HepG2 (cell line): ENCODE results near the gene PLEKHA5. TPM values are rescaled to one million over a fixed set of nuclear protein-coding genes. Genes with fewer than 3 reads are reported as not detected.
A peak's percentile ranks its signal among the peaks of the same experiment; 100 is the strongest.

Experiments used
- ATAC-seq: fragments of 200-7000 bp; cut with Tn5 transposase; 3 replicates; pipeline ENCODE4 v1.9.1; 2020; ENCODE audit warnings: mild to moderate bottlenecking, moderate library complexity
- BruUV-seq: library from RNA; stranded (reverse); fragments of 400-500 nt; replicated peaks from 2 replicates; lab custom pipeline; 2021; lab: Mats Ljungman, UMichigan
- CTCF ChIA-PET: fragments of 300-600 bp; formaldehyde crosslinking; extraction: SDS; loops from one replicate; lab custom pipeline; 2021; ENCODE audit warnings: low total read pairs, inconsistent platforms, low intra/inter-chr PET ratio; lab: Yijun Ruan, JAX
- POLR2A ChIA-PET: fragments of 350-600 bp; sonication (Branson Sonifier 250); formaldehyde crosslinking; loops from one replicate; lab custom pipeline; 2020; ENCODE audit warnings: antibody characterized with exemption, inconsistent platforms; lab: Yijun Ruan, JAX
- DNase-seq: peaks from one replicate; pipeline ENCODE4 v3.0.0-alpha.2; 2015; ENCODE audit warnings: low spot score
- FAIRE-seq: peaks from 3 replicates; lab custom pipeline; 2011; peaks lifted over from hg19 to GRCh38; lab: Jason Lieb, UNC
- H2AFZ ChIP-seq: one replicate; pipeline ENCODE4 v1.6.1; 2011; ENCODE audit warnings: low read length, inconsistent platforms
- H3K27ac ChIP-seq: fragments of 300-600 bp; 3 replicates; pipeline ENCODE4 v1.8.0; 2011; ENCODE audit warnings: mixed run types, mild to moderate bottlenecking, mixed read lengths, low read length, inconsistent platforms; ENCODE audit not compliant: insufficient read depth; ENCODE audit errors: extremely low read length
- H3K27me3 ChIP-seq, 2 experiments: fragments of 200-600 bp in 1 of 2; 2 replicates in 1 of 2; 3 replicates in 1 of 2; pipeline versions ENCODE4 v1.6.0 to v1.8.0; 2011; ENCODE audit warnings: low read length in 2 of 2, mild to moderate bottlenecking in 2 of 2, moderate library complexity in 2 of 2, inconsistent platforms in 1 of 2; ENCODE audit not compliant: insufficient read depth in 2 of 2, control insufficient read depth in 1 of 2
- H3K36me3 ChIP-seq, 2 experiments: fragments of 200-600 bp in 1 of 2; replicated peaks in 1 of 2; 2 replicates in 1 of 2; 3 replicates in 1 of 2; pipeline versions ENCODE4 v1.5.1 to v1.8.0; 2011; ENCODE audit warnings: low read length in 2 of 2, inconsistent platforms in 1 of 2; ENCODE audit not compliant: insufficient read depth in 2 of 2, control insufficient read depth in 1 of 2
- H3K4me1 ChIP-seq: 2 replicates; pipeline ENCODE4 v1.5.1; 2012; ENCODE audit warnings: low read length, inconsistent platforms; ENCODE audit not compliant: insufficient read depth
- H3K4me2 ChIP-seq: 2 replicates; pipeline ENCODE4 v1.6.0; 2011; ENCODE audit warnings: low read depth, low read length, inconsistent platforms
- H3K4me3 ChIP-seq, 3 experiments: fragments of 200-600 bp in 1 of 3; sonication (generic), shearing (Covaris generic) in 1 of 3; replicated peaks in 1 of 3; 2 replicates each; pipeline ENCODE4 v1.5.1; 2011 to 2016; ENCODE audit warnings: low read length in 3 of 3, inconsistent platforms in 2 of 3, low read depth in 2 of 3, mild to moderate bottlenecking in 2 of 3, control low read depth in 1 of 3, mixed read lengths in 1 of 3; ENCODE audit not compliant: insufficient read depth in 1 of 3
- H3K79me2 ChIP-seq: one replicate; pipeline ENCODE4 v1.6.1; 2011; ENCODE audit warnings: low read length, inconsistent platforms; ENCODE audit not compliant: insufficient read depth
- H3K9ac ChIP-seq: 2 replicates; pipeline ENCODE4 v1.6.0; 2011; ENCODE audit warnings: mild to moderate bottlenecking, low read depth, low read length, inconsistent platforms; ENCODE audit not compliant: insufficient read depth
- H3K9me3 ChIP-seq: 2 replicates; pipeline ENCODE4 v1.5.1; 2012; ENCODE audit warnings: mild to moderate bottlenecking, low read length
- H4K20me1 ChIP-seq: 2 replicates; pipeline ENCODE4 v1.6.0; 2011; ENCODE audit warnings: inconsistent platforms, mild to moderate bottlenecking, low read length, moderate library complexity; ENCODE audit not compliant: insufficient read depth
- BCLAF1 ChIP-seq: fragments of 450-650 bp; IDR thresholded peaks from 2 replicates; pipeline ENCODE4 v1.6.1; 2017; ENCODE audit warnings: mild to moderate bottlenecking
- ELK4 ChIP-seq: sonication (generic); formaldehyde crosslinking; IDR thresholded peaks from 2 replicates; pipeline ENCODE4 v1.9.0; 2021; ENCODE audit warnings: missing genetic modification reagents, borderline replicate concordance
- GATAD2A ChIP-seq: IDR thresholded peaks from 2 replicates; pipeline ENCODE4 v1.6.1; 2016
- JUND ChIP-seq: sonication (generic); formaldehyde crosslinking; IDR thresholded peaks from 2 replicates; pipeline ENCODE4 v1.8.0; 2022; ENCODE audit warnings: mild to moderate bottlenecking, missing genetic modification reagents
- MTERF4 ChIP-seq: sonication (generic); formaldehyde crosslinking; IDR thresholded peaks from 2 replicates; pipeline ENCODE4 v1.8.0; 2023; ENCODE audit warnings: mild to moderate bottlenecking, missing genetic modification reagents
- ZFX ChIP-seq: sonication (generic); formaldehyde crosslinking; IDR thresholded peaks from 2 replicates; pipeline ENCODE4 v1.4.0; 2020; ENCODE audit warnings: mild to moderate bottlenecking, low read depth, missing genetic modification reagents, moderate library complexity
- ZGPAT ChIP-seq: IDR thresholded peaks from 2 replicates; pipeline ENCODE4 v1.6.1; 2016; ENCODE audit warnings: mild to moderate bottlenecking
- ZNF350 ChIP-seq: sonication (generic); formaldehyde crosslinking; IDR thresholded peaks from 2 replicates; pipeline ENCODE4 v1.4.0; 2020; ENCODE audit warnings: mild to moderate bottlenecking, low read depth, missing genetic modification reagents, borderline replicate concordance
- ZNF770 ChIP-seq: sonication (generic); formaldehyde crosslinking; IDR thresholded peaks from 2 replicates; pipeline ENCODE4 v1.5.0; 2020; ENCODE audit warnings: mild to moderate bottlenecking, missing genetic modification reagents
- ZXDC ChIP-seq: sonication (generic); formaldehyde crosslinking; IDR thresholded peaks from 2 replicates; pipeline ENCODE4 v1.5.0; 2020; ENCODE audit warnings: mild to moderate bottlenecking, missing genetic modification reagents
- WGBS: methylation state at CpG from one replicate; pipeline ENCODE4 v1.1.6; 2017; ENCODE audit warnings: low lambda C conversion rate; 5-methylcytosine and 5-hydroxymethylcytosine counted together
- in situ Hi-C: cut with HindIII; loops from 2 replicates; pipeline ENCODE4 v1.10.0; 2017; ENCODE audit warnings: low pct_unique_long_range_greater_than_20kb; ENCODE audit not compliant: extremely low pct_ligation_motif_present
- intact Hi-C: fragments of 100-400 bp; cut with micrococcal nuclease; formaldehyde crosslinking; loops from one replicate; pipeline ENCODE4 v1.10.0; 2022; ENCODE audit not compliant: unreplicated experiment
- polyA plus RNA-seq, 8 experiments: library from polyadenylated mRNA; depleted of rRNA in 3 of 8; stranded (reverse) in 7 of 8; unstranded in 1 of 8; fragments of >200 nt; fragmentation: Illumina TruSeq in 4 of 8; extraction: Trizol in 4 of 8; gene quantifications; 2 replicates each; pipeline versions ENCODE4 v1.2.1 to v1.2.3, GENCODE V29; 2011 to 2016; ENCODE audit warnings: low read depth in 4 of 8, missing spikeins in 1 of 8, mixed read lengths in 1 of 8; ENCODE audit not compliant: insufficient read depth in 1 of 8
- total RNA-seq, 5 experiments: library from RNA; depleted of rRNA; stranded (reverse); fragments of >200 nt; fragmentation: Illumina TruSeq; extraction: Trizol; gene quantifications; 2 replicates each; pipeline ENCODE4 v1.2.3, GENCODE V29; 2016; ENCODE audit warnings: low read depth in 1 of 5

The PLEKHA5 gene
- total and polyA plus RNA-seq, 2 of the 13 experiments (the other 11 are each of a cell fraction or from before 2014, with no cell fraction given) = 4.2 to 15.4 TPM

DNA sequence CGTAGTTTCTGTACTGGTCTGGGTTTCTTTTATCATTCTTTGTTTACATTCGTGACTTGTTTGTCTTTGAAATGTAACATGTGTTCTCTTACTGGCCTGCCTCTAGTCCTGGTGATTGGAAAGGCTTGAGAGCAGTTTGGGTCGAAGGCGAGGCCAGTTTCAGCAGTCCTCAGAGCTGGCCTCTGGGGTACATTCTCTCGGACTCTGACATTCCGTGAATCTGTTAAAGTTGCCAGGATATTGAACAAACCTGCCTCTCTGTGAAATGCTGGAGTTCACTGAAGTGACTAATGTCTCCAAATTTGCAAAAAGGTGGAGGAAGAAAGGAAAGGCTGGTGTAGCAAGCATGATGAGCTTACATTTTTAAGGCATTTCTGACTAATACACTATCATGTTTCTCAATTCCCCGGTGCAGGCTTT is 1.5 kb downstream of the PLEKHA5 start:
- intact Hi-C loops (loop anchor here (2.0 to 5.0 kb wide), 4 partner anchors 14 to 270 kb away; no protein-coding TSS in a partner anchor), in situ Hi-C loops (no loop called here)
- ATAC-seq = peak; percentile 77
- Histone ChIP-seq H4K20me1 (no peaks in the 10 kb centered on the region), H3K9ac (peak overlapping the region; percentile 71), H3K79me2 (peaks cover 25% of the 10 kb centered on the region), H3K9me3 (peaks cover 7% of the 10 kb centered on the region; the same call in 1 of the 2 replicates), H3K27me3 (no peaks in the 10 kb centered on the region), H3K36me3 (no peaks in the 10 kb centered on the region; a peak in 1 of 5 replicates), H2AFZ (no peak overlapping the region), H3K4me1 (peaks cover 33% of the 10 kb centered on the region), H3K4me2 (peak overlapping the region; percentile 82), H3K4me3 (peak overlapping the region; percentile 82 to 85 (median 83)), H3K27ac (peak overlapping the region; percentile 66)
- 2% methylated on average over 7 of the region's 7 CpGs for WGBS
- no peak for FAIRE-seq
- DNase-seq = peak; percentile 41
- ChIA-PET CTCF (no interaction called here), POLR2A (no interaction called here)
- no TSS peak for BruUV-seq
- TF ChIP-seq ZXDC (CRISPR knock-in tag) = no peak
- no peak for TF ChIP-seq JUND (CRISPR knock-in tag)
- TF ChIP-seq MTERF4 (CRISPR knock-in tag) = no peak
- no peak for TF ChIP-seq ELK4 (CRISPR knock-in tag)
- TF ChIP-seq ZGPAT (CRISPR knock-in tag) = peak; percentile 35; the same call in 1 of the 2 replicates
- TF ChIP-seq ZNF350 (CRISPR knock-in tag) = no peak
- TF ChIP-seq ZNF770 = no peak
- TF ChIP-seq GATAD2A = peak; percentile 19; the same call in 1 of the 2 replicates
- TF ChIP-seq BCLAF1 = no peak
- no peak for TF ChIP-seq ZFX
